GM12865 (cell line): ENCODE results near the gene WDR35.
"Not testable (repeated sequence)": the region's sequence is repeated elsewhere in the genome, so short reads cannot be mapped to it uniquely, and the experiment has no call there.

Experiments
- DNase-seq: peaks from one replicate; pipeline ENCODE4 v3.0.0; 2010; ENCODE audit warnings: low read depth
- H3K4me3 ChIP-seq: 2 replicates; pipeline ENCODE4 v1.5.1; 2011; ENCODE audit warnings: mild to moderate bottlenecking, low read depth, low read length, control low read depth
- TF ChIP-seq, protein P1 (sequence below): IDR thresholded peaks from 2 replicates; pipeline ENCODE4 v1.5.1; 2011; ENCODE audit warnings: low read length, control low read depth, low read depth, inconsistent platforms; ENCODE audit not compliant: insufficient read depth; ENCODE audit errors: missing control alignments

The WDR35 gene

DNA sequence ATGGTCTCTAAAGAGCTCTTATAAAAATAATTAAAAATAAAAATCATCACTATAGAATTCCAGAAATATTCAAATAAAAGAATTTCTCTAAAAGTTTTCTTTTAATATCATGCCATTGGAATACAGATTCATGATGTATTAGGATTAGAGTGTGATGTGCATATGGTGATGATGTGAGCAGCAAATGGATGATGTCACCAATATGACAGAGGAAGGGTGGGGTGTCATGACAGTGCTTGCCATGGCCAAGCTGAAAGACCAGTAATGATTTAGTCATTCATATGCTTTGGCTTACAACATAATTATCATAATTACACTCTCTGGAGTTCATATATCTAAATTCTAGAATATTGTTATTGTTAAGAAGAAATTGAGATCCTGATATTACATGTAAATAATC is 60.7 kb downstream of the WDR35 start:
- no peak overlapping the region for H3K4me3 ChIP-seq
- TF ChIP-seq, protein P1, sequence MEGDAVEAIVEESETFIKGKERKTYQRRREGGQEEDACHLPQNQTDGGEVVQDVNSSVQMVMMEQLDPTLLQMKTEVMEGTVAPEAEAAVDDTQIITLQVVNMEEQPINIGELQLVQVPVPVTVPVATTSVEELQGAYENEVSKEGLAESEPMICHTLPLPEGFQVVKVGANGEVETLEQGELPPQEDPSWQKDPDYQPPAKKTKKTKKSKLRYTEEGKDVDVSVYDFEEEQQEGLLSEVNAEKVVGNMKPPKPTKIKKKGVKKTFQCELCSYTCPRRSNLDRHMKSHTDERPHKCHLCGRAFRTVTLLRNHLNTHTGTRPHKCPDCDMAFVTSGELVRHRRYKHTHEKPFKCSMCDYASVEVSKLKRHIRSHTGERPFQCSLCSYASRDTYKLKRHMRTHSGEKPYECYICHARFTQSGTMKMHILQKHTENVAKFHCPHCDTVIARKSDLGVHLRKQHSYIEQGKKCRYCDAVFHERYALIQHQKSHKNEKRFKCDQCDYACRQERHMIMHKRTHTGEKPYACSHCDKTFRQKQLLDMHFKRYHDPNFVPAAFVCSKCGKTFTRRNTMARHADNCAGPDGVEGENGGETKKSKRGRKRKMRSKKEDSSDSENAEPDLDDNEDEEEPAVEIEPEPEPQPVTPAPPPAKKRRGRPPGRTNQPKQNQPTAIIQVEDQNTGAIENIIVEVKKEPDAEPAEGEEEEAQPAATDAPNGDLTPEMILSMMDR = no peak
- no peak for DNase-seq

DNA sequence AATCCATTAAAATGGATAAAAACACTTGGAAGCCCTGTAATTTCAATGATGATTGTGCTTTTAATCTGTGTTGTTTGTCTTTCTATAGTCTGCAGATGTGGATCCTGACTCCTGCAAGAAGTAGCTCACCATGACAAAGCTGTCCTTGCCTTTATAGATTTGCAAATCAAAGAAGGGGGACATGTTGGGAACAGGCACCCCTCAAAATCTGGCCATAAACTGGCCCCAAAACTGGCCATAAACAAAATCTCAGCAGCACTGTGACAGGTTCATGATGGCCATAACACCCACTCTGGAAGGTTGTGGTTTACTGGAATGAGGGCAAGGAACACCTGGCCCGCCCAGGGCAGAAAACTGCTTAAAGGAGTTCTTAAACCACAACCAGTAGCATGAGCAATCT is 62.1 kb downstream of the WDR35 start:
- not testable (repeated sequence) for H3K4me3 ChIP-seq, DNase-seq

DNA sequence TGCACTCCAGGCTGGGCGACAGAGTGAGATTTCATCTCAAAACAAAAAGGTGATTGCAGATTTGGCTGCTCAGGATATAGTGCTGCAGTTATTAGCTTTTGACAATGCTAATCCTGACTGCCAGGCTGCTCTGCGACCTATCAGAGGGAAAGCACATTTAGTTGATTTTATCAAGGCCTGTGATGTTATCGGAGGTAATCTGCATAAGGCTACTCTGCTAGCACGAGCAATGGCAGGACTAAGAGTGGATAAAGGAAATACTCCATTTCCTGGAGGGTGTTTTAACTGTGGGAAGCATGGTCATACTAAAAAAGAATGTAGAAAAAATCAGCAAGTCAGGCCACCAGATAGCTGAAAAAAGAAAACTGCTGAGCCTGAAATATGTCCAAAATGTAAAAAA is 65.4 kb downstream of the WDR35 start:
- not testable (repeated sequence) for H3K4me3 ChIP-seq, DNase-seq

DNA sequence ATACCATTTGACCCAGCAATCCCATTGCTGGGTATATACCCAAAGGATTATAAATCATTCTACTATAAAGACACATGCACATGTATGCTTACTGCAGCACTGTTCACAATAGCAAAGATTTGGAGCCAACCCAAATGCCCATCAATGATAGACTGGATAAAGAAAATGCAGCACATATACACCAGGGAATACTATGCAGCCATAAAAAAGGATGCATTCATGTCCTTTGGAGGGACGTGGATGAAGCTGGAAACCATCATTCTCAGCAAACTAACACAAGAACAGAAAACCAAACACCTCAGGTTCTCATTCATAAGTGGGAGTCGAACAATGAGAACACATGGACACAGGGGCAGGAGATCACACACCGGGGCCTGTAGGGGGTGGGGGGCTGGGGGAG is 67.7 kb downstream of the WDR35 start:
- DNase-seq, H3K4me3 ChIP-seq: not testable (repeated sequence)

DNA sequence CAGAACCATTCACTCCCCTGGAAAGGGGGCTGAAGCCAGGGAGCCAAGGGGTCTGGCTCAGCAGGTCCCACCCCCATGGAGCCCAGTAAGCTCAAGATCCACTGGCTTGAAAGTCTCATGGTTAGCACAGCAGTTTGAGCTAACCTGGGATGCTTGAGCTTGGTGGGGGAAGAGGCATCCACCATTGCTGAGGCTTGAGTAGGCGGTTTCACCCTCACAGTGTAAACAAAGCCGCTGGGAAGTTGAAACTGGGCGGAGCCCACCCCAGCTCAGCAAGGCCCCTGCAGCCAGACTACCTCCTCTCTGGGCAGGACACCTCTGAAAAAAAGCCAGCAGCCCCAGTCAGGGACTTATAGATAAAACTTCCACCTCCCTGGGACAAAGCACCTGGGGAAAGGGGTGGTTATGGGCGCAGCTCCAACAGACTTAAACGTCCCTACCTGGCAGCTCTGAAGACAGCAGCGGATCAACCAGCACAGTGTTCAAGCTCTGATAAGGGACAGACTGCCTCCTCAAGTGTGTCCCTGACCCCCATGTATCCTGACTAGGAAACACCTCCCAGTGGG is 73.4 kb downstream of the WDR35 start:
- H3K4me3 ChIP-seq = no peak overlapping the region
- TF ChIP-seq, protein P1 = no peak
- no peak for DNase-seq

DNA sequence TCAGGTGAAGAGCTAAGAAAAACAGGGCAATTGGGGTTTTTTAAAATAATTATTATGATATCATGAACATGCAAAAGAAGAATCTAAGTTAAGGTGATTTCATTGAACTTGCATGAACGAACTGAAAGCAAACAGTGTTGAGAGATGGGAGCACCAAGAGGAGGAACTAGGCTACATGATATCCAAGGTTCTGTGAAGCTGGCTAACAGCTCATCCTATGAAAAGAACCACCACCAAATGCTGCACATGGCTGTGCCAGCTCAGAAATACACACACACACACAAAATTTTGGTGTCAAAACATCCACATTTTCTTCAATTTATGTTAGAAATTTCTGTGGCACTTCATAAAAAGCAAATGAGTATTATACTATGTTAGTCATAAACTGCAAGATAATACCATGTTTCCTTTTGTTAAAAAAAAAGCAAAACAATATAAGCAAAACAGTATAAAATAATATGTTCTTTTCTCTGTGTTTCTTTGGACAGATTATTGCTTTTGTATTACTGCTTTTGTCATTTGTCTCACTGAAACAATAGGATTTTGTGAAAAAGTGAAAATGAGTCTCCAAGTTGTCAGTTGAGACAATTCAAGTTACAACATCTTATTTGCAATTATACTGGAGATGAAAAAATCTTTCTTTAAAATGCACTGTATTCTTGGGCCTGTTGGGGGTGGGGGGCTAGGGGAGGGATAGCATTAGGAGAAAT is 75.5 kb downstream of the WDR35 start:
- TF ChIP-seq, protein P1 = no peak
- no peak for DNase-seq
- no peak overlapping the region for H3K4me3 ChIP-seq

DNA sequence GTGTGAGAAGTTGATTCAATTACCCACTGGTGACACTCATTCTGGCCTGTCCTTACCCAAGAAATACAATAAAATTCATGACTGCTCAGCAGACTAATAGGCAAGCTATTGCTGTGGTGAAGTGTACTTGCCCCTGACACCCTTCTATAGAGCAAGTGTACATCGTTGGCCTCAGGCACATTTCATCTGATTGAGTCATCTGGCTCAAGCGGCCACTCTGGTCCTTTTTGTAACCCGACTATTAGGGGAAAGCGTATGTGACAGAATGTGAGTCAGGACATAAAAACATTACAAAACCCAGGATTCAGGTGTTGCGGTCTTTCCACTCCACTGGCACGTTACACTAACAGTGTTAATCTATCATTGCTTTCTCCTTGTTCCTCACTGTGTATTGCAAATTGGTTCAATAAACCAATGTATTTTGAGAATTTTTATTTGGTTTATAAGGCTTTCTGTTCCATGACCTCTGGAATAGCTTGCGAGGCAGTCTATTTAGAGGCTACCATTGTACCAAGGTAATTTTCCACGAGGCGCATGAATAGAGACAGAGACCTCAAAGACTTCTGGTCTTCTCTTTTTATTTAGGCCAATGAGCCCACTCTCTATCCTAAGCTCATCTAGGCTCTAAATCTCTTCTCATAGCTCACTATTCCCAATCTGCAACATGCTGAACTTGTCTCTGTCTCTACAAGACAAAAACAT is 77.9 kb downstream of the WDR35 start:
- H3K4me3 ChIP-seq = no peak overlapping the region
- no peak for DNase-seq
- TF ChIP-seq, protein P1 = no peak

DNA sequence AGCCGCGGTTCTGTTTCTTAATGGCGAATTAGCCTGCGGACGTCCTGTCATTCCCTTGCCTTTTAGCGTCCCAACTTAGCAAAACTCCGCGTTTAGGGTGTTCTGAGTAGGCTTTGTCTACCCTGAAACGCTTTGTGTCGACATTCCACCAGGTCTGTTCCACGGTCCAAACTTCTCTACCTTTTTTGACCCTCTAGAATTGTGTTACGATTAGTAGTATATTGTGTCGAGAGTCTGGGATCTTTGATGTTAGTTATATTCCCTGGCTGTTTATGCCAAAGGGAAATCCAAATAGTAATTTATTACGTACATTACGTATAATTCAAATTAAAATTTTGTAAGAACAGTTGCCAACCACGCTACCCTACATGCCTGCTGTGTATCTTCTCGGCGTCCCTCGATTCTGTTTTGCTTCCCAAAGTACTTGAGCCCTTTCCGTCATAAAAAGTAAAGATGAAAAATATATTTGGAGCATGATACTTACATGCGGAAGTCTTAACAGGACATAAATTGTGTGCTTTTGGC is 87.6 kb downstream of the WDR35 start:
- H3K4me3 ChIP-seq = peak overlapping the region; percentile 84
- DNase-seq = no peak
- TF ChIP-seq, protein P1 = no peak
